Kidney tubule cell (primary cell): Measurements from ENCODE around the gene VPS9D1.

Experiments used
- DNase-seq: peaks from one replicate; pipeline ENCODE4 v3.0.0-alpha.2; 2018; ENCODE audit warnings: low spot score

VPS9D1 gene

GRCh38 chr16:89720813-89721545, at the start of gene VPS9D1, which contains the start of gene ZNF276:
TSS of gene VPS9D1 (minus strand) at chr16:89720898. CDS start at chr16:89720861, 37 bp downstream.
TSS of gene ZNF276 (plus strand) at chr16:89721537. CDS start at chr16:89721641, 104 bp downstream.
- DNase-seq, result peak; percentile 82

- no peak for DNase-seq
These were observed 49.7 kb upstream of the VPS9D1 start for GRCh38 chr16:89770367-89770766.

- no peak for DNase-seq
These were observed 44.7 kb upstream of the VPS9D1 start for GRCh38 chr16:89765292-89765830.

- DNase-seq, result peak; percentile 8
These were observed 44.1 kb upstream of the VPS9D1 start for GRCh38 chr16:89764711-89765201.

GRCh38 chr16:89761304-89761922, 40.7 kb upstream of the VPS9D1 start:
- no peak for DNase-seq

GRCh38 chr16:89759746-89760340, 39.1 kb upstream of the VPS9D1 start:
- no peak for DNase-seq

- DNase-seq, result peak; percentile 26
These were observed 28.9 kb upstream of the VPS9D1 start for GRCh38 chr16:89749637-89750036.

GRCh38 chr16:89748921-89749320, 28.2 kb upstream of the VPS9D1 start:
- no peak for DNase-seq

- DNase-seq, result no peak
These were observed 27.4 kb upstream of the VPS9D1 start for GRCh38 chr16:89748076-89748475.

- DNase-seq, result no peak
These were observed 25.3 kb upstream of the VPS9D1 start for GRCh38 chr16:89746043-89746442.

- DNase-seq, result no peak
These were observed 24.1 kb upstream of the VPS9D1 start for GRCh38 chr16:89744813-89745212.

GRCh38 chr16:89742948-89743347, 22.2 kb upstream of the VPS9D1 start:
- no peak for DNase-seq

GRCh38 chr16:89741342-89742014, 20.8 kb upstream of the VPS9D1 start:
- DNase-seq, result no peak

- DNase-seq, result no peak
These were observed 18.7 kb upstream of the VPS9D1 start for GRCh38 chr16:89739383-89739782.

GRCh38 chr16:89738538-89739317, 18.0 kb upstream of the VPS9D1 start:
- no peak for DNase-seq

- no peak for DNase-seq
These were observed 17.3 kb upstream of the VPS9D1 start for GRCh38 chr16:89738072-89738377.

- DNase-seq, result no peak
These were observed 16.8 kb upstream of the VPS9D1 start for GRCh38 chr16:89737341-89738071.

GRCh38 chr16:89736554-89736953, 15.9 kb upstream of the VPS9D1 start:
- DNase-seq, result no peak

GRCh38 chr16:89733792-89734191, 13.1 kb upstream of the VPS9D1 start:
- no peak for DNase-seq

GRCh38 chr16:89733322-89733721, 12.6 kb upstream of the VPS9D1 start:
- no peak for DNase-seq

GRCh38 chr16:89732918-89733242, 12.2 kb upstream of the VPS9D1 start:
- no peak for DNase-seq
